ENCODE measurements around the gene TRPC4AP. TPM values are rescaled to one million over a fixed set of nuclear protein-coding genes. Genes with fewer than 3 reads are reported as not detected.

The TRPC4AP gene
- total RNA-seq, 1 experiment from 2014 or later: 44.9 TPM

DNA sequence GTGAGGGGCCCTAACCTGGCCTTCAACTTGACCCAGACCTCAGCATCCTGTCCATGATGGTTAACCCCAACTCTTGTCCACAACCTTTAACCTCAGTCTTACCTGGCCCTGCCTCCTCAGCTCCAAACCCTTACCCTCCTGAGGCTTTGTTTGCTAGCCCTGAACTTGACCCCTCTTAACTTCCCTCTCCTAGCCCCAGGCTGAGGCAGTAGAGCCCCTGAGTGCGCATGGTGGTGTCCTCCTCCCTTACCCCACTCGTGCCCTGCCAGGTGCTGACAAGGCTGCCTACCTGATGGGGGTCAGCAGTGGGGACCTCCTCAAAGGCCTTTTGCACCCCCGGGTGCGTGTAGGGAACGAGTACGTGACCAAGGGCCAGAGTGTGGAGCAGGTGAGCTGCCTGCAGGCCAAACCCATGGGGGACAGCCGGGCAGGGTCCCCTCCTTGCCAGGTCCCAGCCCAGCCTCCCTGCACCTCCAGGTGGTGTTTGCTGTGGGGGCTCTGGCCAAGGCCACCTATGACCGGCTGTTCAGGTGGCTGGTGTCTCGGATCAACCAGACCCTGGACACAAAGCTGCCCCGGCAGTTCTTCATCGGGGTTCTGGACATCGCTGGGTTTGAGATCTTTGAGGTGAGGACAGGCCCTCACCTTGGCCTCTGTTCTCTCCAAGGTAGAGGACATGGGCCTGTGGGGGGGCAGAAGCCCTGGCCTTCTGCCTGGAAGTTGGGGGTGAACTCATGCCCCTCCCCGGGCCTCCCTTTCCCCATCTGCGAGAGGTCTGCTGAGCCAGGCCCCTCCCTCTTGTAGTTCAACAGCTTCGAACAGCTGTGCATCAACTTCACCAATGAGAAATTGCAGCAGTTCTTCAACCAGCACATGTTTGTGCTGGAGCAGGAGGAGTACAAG lies 105.1 kb downstream of the TRPC4AP start:
- no peak for DNase-seq (ENCODE audit: low read depth)

DNA sequence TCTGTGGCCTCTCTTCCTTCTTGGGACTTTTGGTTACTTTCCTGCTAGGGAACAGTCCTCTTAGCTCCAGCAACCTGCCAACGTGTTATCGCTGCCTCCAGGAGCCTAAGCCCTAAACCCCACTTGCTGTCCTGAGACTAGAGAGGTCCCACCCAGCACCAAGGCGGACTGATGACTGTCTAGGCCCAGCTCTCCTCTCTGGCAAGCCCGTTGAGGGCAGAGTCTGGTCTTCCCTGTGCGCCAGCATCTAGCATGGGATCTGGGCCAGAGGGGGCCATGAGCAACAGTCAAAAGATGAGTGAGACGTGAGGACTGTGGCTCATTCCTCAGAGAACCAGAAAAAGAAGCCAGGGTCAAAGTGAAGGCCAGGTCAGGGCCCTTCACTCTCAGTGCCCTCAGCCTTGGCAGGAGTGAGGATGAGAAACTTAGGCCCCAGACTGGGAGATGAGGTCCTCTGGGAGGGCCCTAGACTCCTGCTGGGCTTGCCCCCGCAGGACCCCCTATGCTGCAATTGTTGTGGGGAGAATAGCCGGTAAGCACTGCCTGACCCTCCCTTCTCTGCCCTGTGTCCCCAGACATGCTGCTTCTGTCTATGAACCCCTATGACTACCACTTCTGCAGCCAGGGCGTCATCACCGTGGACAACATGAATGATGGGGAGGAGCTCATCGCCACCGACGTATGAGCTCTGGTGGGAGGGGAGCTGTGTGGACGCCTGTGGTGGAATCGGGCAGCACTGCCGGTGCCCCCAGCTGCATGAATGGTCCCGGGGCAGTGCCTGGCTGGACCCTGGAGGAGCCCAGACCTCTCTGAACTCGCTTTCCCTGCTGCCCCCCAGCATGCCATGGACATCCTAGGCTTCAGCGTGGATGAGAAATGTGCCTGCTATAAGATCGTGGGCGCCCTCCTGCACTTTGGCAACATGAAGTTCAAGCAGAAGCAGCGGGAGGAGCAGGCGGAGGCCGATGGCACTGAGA lies 106.0 kb downstream of the TRPC4AP start:
- peak; percentile 45 for DNase-seq (ENCODE audit: low read depth)

DNA sequence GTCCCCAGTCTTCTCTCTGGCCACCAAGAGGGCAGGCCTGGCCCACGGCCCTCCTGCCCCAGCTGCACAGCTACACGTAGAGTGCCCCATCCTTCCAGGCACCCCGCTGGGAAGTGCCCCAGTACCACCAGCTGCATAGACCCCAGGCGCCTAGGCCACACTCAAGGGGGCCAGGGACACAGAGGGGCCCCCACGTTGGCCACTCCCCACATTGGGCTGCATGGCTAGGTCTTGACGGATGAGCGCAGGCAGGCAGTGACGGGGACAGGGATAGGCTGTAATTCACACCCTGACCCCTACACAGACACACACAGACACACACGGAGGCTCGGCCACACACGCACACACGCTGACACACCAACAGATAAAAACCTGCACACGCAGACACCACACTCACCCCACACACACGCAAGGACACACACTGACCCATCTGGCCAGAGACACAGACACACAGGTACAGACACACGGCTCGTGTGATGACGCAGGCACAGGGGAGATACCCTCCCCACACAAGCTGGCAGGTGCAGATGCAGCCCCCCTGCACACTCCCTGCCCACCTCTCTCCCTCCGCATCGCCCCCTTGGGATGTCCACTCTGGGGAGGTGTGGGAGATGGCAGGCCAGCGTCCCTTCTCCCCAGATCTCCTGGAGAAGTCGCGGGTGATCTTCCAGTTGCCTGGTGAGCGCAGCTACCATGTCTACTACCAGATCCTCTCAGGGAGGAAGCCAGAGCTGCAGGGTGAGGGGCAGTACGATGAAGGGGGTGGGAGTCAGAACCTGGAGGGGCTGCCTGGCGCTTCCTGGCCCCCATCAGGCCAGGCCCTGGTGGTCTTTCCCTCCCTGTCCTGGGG lies 106.9 kb downstream of the TRPC4AP start:
- peak; percentile 16 for DNase-seq (ENCODE audit: low read depth)

DNA sequence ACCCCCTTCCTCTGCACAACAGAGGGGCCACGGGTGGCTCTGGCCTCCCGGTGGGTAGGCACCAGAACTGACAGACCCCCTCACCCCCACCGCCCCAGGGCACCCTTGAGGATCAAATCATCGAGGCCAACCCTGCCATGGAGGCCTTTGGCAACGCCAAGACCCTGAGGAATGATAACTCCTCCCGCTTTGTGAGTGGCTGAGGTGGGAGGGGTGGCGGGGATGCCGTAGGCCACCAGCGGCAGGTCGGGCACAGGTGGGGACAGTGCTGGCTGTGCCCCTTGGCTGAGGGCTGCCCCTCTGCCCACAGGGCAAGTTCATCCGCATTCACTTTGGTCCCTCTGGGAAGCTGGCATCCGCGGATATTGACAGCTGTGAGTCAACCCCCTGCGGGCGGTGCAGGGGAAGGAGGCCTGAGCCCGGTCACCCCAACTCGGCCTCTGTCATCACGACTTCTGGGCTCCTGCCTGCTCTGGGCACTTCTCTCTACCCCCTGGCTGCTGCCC lies 107.8 kb downstream of the TRPC4AP start:
- peak; percentile 71 for DNase-seq (ENCODE audit: low read depth)

DNA sequence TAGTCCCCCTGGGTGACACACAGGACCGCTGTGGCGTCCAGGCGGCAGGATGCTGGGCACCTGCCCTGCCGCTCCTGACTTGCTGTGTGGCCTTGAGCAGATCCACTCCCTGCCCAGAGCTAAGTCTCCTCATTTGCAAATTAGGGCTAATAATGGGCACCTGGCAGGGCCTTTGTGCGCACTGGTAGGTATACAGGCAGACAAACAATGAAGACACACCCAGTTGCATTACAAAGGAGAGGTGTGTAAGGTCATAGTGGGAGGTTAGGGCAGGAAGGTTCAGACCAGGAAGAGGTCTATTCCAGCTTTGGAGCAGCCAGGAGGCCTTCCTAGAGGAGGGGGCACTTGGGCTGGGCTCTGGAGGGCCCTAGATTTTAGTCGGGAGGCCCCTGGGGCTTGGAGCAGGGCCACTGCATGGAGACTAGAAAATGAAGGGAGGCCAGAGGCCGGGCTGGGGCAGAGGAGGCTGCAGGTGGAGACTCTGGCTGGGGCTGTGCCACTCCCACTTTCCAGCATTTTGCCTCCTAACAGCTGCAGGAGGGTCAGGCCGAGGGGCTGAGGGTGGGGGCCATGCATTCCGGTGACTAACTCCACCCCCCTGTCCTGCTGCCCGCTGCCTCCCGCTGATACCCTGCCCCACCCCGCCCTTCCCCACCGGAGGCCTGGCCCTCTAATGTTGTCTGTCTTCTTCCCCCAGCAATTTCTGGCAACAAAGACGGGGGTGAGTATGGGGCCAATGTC lies 108.4 kb downstream of the TRPC4AP start:
- no peak for DNase-seq (ENCODE audit: low read depth)

DNA sequence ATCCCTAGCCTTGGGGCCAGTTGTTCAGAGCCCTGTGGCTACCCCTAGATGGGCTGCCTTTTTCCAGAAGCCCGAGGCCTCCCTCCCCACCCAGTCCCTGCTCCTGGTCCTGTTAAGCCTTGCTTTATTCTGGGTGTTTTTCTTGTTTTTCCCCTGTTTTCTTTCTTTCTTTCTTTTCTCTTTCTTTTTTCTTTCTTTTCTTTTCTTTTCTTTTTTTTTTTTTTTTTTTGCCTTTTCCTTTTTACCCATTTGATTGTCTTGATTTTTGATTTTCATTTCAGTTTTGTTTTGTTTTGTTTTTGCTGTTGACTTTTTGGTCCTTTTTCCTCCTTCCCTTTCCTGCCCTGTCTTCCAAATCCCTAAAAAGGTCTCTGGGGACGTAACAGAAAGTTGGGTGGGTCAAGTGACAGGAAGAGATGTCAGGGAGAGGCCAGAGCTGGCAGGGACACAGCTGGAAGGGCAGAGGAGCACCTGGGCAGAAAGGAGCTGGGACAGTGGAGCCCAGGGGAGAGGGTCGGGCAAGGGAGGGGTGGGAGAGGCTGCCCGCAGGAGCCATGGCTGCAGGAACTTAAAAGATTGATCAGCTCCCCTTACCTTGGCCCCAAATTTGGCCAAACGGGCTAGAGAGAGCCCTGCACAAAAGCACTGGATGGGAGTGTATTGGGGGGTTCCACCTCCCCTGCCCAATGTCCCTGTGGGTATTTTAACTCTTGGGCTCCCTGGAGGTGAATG lies 109.4 kb downstream of the TRPC4AP start:
- no peak for DNase-seq (ENCODE audit: low read depth)

DNA sequence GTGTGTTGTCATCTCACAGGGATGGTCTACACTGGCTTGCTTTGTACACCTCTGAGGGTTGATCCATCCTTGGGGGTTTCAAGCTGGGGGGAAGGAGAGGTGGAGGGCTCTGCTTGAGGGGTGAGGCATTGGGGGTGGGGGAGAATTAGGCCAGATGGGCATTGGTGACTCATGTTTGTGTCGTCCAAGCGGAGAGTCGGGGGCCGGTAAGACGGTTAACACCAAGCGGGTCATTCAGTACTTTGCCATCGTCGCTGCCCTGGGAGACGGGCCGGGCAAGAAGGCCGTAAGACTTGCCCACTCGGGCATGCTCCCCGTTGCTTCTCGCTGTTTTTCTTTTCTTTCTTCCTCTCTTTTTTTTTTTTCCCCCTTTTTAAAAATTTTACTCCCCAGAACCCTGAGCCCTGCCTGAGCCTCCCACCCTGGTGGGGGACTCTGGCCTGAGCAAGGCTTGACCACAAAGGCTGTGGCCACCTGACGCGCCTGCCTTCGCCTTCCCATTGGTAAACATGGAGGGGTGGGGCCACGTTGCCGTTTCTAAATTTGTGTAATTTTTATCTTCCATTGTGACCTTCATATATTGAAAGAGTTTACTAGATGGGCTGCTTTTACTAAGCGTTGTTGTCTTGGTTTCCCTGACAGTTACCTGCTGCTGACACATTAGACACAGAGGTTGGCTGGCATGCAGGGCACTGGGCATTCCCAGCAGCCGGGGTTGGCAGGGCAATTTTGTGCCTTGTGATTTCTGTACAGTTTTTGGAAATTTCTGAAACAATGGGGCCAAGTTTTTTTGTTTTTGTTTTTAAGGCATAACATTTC lies 110.1 kb downstream of the TRPC4AP start:
- no peak for DNase-seq (ENCODE audit: low read depth)

DNA sequence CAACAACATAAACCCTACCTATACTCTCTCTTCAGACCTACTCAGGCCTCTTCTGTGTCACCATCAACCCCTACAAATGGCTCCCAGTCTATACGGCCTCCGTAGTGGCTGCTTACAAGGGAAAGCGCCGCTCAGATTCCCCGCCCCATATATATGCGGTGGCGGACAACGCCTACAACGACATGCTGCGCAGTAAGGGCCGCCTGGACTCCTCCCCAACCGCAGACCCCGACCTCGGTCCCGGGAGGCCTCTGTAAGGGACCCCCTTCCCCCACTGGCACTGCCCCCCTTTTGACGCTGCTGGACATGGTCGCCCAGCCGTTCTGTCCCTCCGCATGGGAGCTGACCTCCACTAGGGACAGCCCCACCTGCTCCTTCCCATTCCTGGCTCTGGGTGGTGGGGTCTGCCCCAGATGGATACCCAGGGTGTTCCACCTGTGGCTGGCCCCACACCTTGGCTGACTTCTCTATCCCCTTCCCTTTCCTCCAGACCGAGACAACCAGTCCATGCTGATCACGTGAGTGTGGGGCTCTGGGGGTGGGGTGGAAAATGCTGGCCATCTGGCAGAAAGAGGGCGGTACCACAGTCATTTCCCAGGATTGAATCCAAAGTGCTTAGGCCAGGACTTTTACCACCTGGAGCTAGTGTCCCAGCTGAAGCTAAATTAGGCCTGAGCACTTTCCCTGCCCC lies 111.9 kb downstream of the TRPC4AP start:
- peak; percentile 41 for DNase-seq (ENCODE audit: low read depth)

DNA sequence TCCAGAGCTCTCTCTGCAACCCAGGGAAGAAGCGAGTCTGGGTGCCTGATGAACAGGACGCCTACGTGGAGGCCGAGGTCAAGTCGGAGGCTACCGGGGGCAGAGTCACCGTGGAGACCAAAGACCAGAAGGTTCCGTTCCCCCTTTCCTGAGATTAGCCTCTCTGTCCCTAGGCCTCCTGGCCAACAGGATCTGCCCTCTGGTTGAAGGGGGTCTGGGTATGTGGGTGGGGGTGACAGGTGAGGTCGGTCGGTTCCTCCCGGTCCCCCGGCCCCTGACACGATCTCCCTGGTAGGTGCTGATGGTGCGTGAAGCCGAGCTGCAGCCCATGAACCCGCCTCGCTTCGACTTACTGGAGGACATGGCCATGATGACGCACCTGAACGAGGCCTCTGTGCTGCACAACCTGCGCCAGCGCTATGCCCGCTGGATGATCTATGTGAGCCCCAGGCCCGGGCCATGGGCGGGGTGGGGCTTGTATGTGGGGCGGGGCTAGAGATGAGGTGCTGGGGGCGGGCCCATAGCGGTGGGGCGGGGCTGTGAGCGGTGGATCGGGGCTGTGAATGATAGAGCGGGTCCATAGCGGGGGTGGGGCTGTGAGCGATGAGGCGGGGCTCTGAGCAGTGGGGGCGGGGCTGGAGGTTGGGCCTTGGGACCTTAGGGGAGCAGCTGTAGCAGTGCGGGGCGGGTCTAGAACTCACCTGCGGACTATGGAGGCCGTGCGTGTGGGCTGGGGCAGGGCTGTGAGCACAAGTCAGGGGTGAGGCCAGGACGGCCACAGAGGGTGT lies 113.0 kb downstream of the TRPC4AP start:
- DNase-seq (ENCODE audit: low read depth): no peak

DNA sequence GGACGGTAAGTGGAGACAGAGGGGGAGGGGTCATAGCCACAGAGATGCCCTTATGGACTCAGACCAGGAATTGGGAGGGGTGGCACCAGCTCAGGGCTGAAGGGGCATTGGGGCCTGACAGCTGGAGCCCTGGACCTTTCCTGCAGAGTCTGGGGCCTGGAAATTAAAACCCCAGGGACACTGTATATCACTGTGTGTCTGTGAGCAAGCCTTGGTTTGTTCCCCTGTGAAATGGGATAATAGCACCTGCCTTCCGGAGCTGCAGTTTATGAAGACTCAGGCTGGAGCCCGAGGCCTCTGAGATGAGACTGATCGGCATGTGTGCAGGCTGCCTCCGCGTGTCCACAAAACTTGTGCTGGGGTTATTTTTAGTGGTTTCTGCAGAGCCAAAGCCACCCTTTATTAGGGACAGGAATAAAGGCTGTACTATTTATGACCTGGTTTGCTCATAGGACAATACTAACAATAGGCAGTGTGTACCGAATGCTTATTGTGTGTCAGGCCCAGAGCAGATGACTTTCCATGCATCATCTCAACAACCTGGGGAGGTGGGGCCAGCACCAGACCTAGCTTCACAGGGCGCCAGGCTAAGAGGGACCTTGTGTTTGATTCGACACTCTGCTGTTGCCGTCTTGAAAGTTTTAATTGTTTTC lies 114.4 kb downstream of the TRPC4AP start:
- no peak for DNase-seq (ENCODE audit: low read depth)

DNA sequence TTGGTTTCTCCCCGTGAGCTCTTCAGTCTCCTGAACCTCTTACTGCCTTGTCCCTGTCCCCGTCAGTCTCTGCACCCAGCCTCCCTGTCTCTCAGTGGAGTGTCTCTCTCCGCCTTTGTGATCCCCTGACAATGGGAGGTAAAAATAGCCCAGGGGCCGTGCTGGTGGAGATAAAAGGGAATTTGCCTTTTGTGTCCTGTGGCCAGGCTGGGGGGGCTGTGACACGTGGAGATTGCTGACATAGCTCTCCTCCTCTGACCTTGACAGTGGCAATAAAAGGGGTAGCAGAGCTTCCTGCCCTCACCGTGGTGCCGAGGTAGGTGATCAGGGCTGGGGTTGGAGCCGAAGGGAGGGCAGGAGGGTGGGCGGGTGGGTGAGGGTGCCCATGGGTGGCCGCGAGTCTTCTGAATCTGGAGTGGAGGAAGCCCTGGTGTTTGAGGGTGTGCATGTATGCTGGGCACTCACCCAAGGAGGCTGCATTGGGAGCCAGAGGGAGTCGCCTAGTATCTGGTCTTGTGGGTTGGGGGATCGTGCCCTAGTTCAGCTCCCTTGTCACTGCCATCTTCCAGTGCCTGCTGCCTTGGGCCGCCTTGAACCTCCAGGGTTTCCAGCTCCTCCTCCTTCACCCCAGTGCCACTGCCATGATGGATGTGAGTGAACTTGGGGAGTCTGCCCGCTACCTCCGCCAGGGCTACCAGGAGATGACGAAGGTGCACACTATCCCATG lies 115.1 kb downstream of the TRPC4AP start:
- DNase-seq (ENCODE audit: low read depth): no peak

DNA sequence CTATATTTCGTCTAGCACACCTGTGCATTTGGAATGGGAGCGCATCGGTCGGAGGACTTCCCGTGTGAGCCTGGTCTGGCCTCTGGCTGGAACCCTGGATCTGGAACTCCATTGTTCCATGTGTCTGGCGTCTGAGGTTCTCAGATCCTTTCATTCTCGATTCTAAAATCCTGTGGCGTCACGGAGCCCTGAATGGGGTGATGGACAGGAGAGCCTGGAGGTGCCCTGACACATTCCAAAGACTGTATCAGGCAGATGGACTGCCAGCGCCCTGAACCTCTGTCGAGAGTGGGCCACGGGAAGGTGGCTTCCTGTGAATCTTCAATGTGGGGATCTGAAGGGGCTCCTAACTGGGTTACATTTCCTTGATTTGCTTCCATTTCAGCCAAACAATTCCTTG lies 116.3 kb downstream of the TRPC4AP start:
- DNase-seq (ENCODE audit: low read depth): no peak

DNA sequence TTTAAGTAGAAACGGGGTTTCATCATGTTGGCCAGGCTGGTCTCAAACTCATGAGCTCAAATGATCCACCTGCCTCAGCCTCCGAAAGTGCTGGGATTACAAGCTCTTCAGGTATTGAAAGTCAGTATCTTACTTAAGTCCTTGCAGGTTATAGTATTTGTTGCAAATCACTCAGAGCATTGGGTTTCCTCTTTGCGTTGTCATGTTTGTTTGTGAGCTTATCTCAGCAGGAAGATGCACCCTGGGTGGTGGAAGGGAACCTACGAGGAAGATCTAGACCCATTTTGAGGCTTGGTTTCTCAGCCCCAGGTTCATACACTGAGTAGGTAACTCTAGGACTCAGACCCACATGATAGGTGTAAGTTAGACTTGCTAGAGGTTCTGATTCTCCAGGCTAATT lies 118.4 kb downstream of the TRPC4AP start:
- DNase-seq (ENCODE audit: low read depth): no peak

DNA sequence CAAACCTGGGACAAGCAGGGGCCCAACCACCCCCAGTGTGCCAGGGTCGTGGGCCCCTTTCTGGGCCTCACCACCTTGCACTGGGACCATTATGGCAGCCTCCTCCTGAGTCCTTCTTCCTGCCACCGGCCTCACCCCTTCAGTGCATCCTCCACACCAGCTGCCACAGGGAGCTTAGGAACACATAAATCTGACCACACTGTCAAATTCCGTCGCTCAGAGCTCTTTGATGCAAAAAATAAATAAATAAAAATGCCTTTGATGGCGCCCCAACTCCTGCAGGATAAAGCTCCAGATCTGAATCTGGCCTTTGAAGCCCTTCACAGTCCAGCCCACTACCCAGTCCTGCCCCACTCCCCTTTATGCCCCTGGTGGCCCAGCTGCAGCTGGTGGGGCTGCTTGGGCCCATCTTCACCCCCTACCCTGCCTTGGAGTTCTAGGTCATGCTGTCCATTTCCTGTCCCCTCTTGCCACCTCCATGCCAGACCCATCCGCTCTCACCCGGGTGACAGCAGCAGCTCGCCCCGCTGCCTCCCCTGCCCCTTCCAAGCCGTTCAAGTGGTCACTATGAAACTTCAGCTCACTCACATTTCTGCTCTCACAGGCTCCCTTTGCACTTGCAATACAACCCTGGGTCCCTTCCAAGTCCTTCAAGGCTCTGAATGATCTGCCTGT lies 120.9 kb downstream of the TRPC4AP start:
- no peak for DNase-seq (ENCODE audit: low read depth)

DNA sequence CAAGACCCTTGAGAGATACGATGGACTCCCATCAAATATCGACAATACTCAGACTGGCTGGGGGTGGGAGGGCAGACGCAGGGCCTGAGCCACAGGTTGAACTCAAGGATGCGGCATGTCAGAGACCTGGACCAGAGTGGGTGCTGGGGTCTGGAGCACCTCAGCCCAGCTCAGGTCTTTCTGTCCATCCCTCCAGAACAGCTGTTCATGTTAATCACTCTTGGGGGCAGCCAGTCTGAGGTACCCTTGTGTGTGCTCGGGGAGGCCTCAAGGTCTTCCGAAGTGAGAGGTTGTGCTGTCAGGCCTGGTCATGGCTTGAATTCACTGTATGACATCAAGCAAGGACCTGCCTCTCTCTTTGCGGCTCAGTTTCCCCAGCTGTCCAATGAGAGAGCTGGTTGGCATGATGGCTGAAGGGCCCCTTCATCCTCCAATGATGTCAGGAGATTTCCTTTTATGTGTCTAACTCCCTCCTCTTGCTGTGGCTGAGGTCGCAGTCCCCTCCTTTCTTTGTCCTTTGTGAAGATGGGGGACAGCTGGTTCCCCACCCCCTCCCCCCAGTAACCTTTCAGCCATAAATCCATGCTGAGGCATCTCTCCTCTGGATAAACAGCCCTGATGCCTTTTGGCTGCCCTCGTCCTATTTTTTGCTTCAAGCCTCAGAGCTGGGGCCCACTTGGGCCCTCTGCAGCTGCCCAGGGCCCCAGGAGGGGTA lies 121.6 kb downstream of the TRPC4AP start:
- DNase-seq (ENCODE audit: low read depth): no peak

All from RPMI7951 (cell line).